ENCODE measurements around the gene CDR2. TPM values are rescaled to one million over a fixed set of nuclear protein-coding genes. Genes with fewer than 3 reads are reported as not detected.

The CDR2 gene
- polyA plus RNA-seq, 4 donors = 14.2 to 50.3 (median 45.4) TPM

DNA sequence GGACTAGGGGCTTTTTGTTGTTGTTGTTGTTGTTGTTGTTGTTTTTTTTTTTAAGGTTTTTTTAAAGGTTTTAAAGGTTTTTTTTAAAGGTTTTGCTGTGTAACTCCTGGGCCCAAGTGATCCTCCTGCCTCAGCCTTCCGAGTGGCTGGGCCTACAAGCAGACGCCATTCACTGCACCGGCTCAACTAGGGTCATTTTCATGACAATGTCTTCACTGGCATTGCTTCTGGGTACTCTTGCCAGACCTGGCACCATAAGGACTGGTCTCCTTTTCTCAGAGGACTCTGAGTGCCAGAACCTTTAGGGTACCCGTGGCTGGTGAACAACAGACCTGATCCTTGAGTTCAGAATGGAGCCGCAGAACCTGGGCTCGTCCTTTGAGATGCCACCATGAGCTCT is 56.8 kb downstream of the CDR2 start:
- H3K27me3 ChIP-seq (ENCODE audit: control insufficient read depth in 3 of 3, insufficient read depth in 3 of 3, low read length in 3 of 3) = no peaks in the 10 kb centered on the region
- H3K4me1 ChIP-seq (ENCODE audit: control insufficient read depth in 3 of 3, insufficient read depth in 2 of 3, low read depth in 1 of 3, low read length in 2 of 3) = peaks cover 0 to 3% (median 0%) of the 10 kb centered on the region in 3 donors
- 91 to 96% (median 93%) methylated on average over 6 of the region's 6 CpGs for WGBS, 3 donors
- no peak for FAIRE-seq
- DNase-seq = no peak
- no peak overlapping the region for H3K4me3 ChIP-seq (ENCODE audit: low read depth in 1 of 3, low read length in 3 of 3)
- H3K27ac ChIP-seq (ENCODE audit: low read depth in 1 of 3, low read length in 2 of 3) = no peak overlapping the region
- H3K9me3 ChIP-seq (ENCODE audit: control insufficient read depth in 2 of 2, insufficient read depth in 1 of 2, low read depth in 1 of 2, low read length in 1 of 2) = no peaks in the 10 kb centered on the region
- peaks cover 17 to 77% (median 32%) of the 10 kb centered on the region in 3 donors for H3K36me3 ChIP-seq (ENCODE audit: control insufficient read depth in 3 of 3, insufficient read depth in 2 of 3, low read depth in 1 of 3, low read length in 3 of 3)

DNA sequence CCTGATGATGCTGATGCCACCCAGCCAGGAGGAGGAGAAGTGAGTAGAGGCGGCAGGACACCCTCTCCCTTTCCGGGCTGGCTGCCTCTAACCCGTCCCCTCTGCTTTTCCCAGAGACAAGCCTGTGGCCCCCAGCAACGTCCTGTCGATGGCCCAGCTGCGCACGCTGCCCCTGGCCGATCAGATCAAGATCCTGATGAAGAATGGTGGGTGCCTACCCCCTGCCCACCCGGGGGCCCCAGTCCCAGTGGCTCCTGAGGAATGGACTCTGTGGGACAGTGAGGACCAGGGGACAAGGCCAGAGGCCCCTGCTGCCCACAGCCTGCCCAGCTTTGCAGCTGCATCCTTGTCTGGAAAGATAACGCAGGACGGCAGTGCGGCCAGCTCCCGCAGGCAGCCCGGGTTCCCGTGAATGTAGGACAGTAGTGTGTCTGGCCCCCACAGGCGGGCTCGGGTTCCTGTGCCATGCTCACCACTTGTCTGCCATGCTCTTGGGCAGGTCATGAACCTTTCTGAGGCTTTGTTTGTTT is 57.4 kb downstream of the CDR2 start:
- FAIRE-seq (no peak), DNase-seq (no peak)
- H3K4me3 ChIP-seq (ENCODE audit: low read depth in 1 of 3, low read length in 3 of 3) = no peak overlapping the region
- no peak overlapping the region for H3K27ac ChIP-seq (ENCODE audit: low read depth in 1 of 3, low read length in 2 of 3)
- peaks cover 17 to 77% (median 32%) of the 10 kb centered on the region in 3 donors for H3K36me3 ChIP-seq (ENCODE audit: control insufficient read depth in 3 of 3, insufficient read depth in 2 of 3, low read depth in 1 of 3, low read length in 3 of 3)
- H3K27me3 ChIP-seq (ENCODE audit: control insufficient read depth in 3 of 3, insufficient read depth in 3 of 3, low read length in 3 of 3) = no peaks in the 10 kb centered on the region
- H3K4me1 ChIP-seq (ENCODE audit: control insufficient read depth in 3 of 3, insufficient read depth in 2 of 3, low read depth in 1 of 3, low read length in 2 of 3) = peaks cover 0 to 3% (median 0%) of the 10 kb centered on the region in 3 donors
- H3K9me3 ChIP-seq (ENCODE audit: control insufficient read depth in 2 of 2, insufficient read depth in 1 of 2, low read depth in 1 of 2, low read length in 1 of 2) = no peaks in the 10 kb centered on the region
- 89 to 90% (median 89%) methylated on average over 17 of the region's 17 CpGs for WGBS, 3 donors

DNA sequence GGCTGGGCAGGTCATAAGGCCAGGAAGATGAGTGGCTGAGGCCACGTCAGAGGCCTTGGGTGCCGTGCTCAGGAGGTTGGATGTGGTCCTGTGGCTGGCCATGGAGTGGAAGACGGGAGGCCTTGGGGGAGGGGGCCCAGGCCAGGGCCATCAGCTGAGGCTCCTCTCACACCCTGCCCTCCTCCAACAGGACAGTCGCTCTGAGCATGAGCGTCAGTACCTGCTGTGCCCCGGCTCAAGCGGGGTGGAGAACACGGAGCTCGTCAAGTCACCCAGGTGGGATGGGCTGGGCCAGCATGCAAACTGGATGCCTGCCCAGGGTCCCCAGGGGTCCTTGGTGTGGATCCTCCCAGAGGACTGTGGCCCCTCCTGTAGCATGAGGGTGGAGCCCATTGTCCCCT is 58.0 kb downstream of the CDR2 start:
- DNase-seq (no peak), FAIRE-seq (no peak)
- Histone ChIP-seq H3K9me3 (ENCODE audit: control insufficient read depth in 2 of 2, insufficient read depth in 1 of 2, low read depth in 1 of 2, low read length in 1 of 2) (no peaks in the 10 kb centered on the region), H3K4me3 (ENCODE audit: low read depth in 1 of 3, low read length in 3 of 3) (no peak overlapping the region), H3K27ac (ENCODE audit: low read depth in 1 of 3, low read length in 2 of 3) (no peak overlapping the region), H3K27me3 (ENCODE audit: control insufficient read depth in 3 of 3, insufficient read depth in 3 of 3, low read length in 3 of 3) (no peaks in the 10 kb centered on the region), H3K4me1 (ENCODE audit: control insufficient read depth in 3 of 3, insufficient read depth in 2 of 3, low read depth in 1 of 3, low read length in 2 of 3) (peaks cover 0 to 1% (median 0%) of the 10 kb centered on the region in 3 donors), H3K36me3 (ENCODE audit: control insufficient read depth in 3 of 3, insufficient read depth in 2 of 3, low read depth in 1 of 3, low read length in 3 of 3) (peaks cover 17 to 77% (median 34%) of the 10 kb centered on the region in 3 donors)
- WGBS, 3 donors = 85 to 93% (median 90%) methylated on average over 8 to 9 of the region's 9 CpGs

DNA sequence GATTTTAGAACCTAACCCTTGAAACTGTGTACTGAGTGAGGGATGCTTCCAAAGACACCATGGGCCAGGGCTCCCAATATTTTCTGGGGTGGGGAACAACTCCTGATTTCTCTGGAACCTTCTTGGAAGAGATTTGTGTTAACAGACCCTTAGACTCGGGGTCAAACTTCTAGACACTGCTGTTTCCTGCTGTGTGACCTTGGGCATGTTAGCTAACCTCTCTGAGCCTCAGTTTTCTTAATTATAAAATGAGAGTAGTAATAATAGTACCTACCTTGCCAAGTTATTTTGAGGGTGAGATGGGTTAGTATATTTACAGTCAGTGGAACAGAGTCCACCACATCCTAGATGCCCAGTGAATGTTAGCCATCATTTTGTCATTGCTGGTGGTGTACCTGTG is 58.4 kb downstream of the CDR2 start:
- 78 to 92% (median 83%) methylated on average over 1 of the region's 1 CpG for WGBS, 3 donors
- H3K36me3 ChIP-seq (ENCODE audit: control insufficient read depth in 3 of 3, insufficient read depth in 2 of 3, low read depth in 1 of 3, low read length in 3 of 3) = peaks cover 17 to 75% (median 34%) of the 10 kb centered on the region in 3 donors
- H3K27ac ChIP-seq (ENCODE audit: low read depth in 1 of 3, low read length in 2 of 3) = no peak overlapping the region
- no peaks in the 10 kb centered on the region for H3K9me3 ChIP-seq (ENCODE audit: control insufficient read depth in 2 of 2, insufficient read depth in 1 of 2, low read depth in 1 of 2, low read length in 1 of 2)
- DNase-seq = no peak
- no peaks in the 10 kb centered on the region for H3K27me3 ChIP-seq (ENCODE audit: control insufficient read depth in 3 of 3, insufficient read depth in 3 of 3, low read length in 3 of 3)
- no peak overlapping the region for H3K4me3 ChIP-seq (ENCODE audit: low read depth in 1 of 3, low read length in 3 of 3)
- H3K4me1 ChIP-seq (ENCODE audit: control insufficient read depth in 3 of 3, insufficient read depth in 2 of 3, low read depth in 1 of 3, low read length in 2 of 3) = no peaks in the 10 kb centered on the region
- FAIRE-seq = no peak

DNA sequence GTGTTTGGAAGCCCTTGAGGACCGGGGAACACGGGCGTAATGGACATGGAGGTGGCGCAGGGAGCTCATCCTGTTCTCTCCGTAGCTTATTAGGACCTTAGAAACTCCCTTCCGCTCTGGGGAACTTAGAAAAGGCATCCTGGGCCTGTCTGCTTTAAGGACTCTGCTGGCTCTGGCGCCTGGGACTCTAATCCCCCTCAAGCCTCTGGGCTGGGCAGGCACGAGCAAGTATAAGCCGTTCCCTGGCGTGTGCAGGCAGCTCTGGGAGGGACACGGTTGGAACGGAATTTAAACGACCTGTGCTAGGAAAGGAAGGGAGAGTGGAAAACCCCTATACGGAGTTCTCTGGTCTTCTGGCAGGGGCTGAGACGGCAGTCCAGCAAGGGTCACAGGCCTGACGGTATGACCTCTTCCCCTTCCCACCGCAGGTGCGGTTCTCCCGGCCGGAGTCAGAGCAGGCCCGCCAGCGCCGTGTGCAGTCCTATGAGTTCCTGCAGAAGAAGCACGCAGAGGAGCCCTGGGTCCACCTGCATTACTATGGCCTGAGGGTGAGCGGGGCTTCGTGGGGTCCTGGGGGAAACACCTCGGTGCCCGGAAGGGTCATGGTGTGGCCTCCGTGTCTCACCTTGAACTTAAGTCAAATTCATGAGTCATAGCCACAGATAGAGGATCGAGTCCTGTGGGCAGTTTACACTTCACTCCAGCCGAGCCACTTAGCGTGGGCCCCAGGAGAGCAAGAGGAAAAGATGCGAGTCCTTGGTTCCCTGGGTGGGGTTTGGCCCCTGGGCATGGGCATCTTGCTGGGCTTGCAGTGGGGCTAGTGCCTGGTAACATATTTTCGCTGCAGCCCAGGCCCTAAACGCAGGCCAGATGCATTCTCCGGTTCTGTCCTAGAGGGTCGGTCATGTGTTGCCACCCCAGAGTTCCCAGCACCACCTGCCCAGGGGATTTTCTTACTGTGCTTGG is 59.5 kb downstream of the CDR2 start:
- DNase-seq (no peak), FAIRE-seq (no peak)
- H3K27me3 ChIP-seq (ENCODE audit: control insufficient read depth in 3 of 3, insufficient read depth in 3 of 3, low read length in 3 of 3) = no peaks in the 10 kb centered on the region
- no peaks in the 10 kb centered on the region for H3K9me3 ChIP-seq (ENCODE audit: control insufficient read depth in 2 of 2, insufficient read depth in 1 of 2, low read depth in 1 of 2, low read length in 1 of 2)
- H3K36me3 ChIP-seq (ENCODE audit: control insufficient read depth in 3 of 3, insufficient read depth in 2 of 3, low read depth in 1 of 3, low read length in 3 of 3) = peaks cover 17 to 83% (median 34%) of the 10 kb centered on the region in 3 donors
- H3K4me3 ChIP-seq (ENCODE audit: low read depth in 1 of 3, low read length in 3 of 3) = no peak overlapping the region
- WGBS, 3 donors = 87 to 90% (median 90%) methylated on average over 37 of the region's 37 CpGs
- H3K4me1 ChIP-seq (ENCODE audit: control insufficient read depth in 3 of 3, insufficient read depth in 2 of 3, low read depth in 1 of 3, low read length in 2 of 3) = no peaks in the 10 kb centered on the region
- no peak overlapping the region for H3K27ac ChIP-seq (ENCODE audit: low read depth in 1 of 3, low read length in 2 of 3)

DNA sequence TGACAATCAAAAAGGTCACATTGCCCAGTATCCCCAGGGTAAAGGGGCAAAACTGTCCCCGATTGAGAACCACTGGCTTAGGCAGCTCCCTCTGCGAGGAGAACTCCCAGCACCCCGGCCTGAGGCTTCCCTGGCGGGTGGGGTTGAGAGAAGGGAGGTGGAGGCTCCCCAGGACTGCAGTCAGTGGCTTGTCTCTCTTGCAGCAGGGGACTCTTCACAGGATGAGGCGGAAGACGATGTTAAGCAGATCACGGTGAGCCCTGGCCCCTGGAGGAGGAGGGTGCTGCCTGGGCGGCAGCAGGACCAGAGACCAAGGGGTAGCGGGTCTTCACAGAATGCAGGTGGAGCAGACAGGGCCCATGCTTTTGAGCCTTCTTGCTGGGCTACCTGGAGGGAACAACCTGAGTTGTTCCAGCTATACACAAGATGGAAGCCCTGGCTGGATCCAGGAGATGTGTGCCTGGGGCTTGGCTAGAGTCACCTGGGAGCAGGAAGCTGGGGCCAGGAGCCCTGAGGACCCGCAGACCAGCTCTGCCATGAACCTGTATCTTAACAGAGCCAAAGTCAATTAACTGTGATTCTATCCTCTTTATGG is 60.4 kb downstream of the CDR2 start:
- 95 to 96% (median 95%) methylated on average over 10 of the region's 10 CpGs for WGBS, 3 donors
- peaks cover 17 to 88% (median 37%) of the 10 kb centered on the region in 3 donors for H3K36me3 ChIP-seq (ENCODE audit: control insufficient read depth in 3 of 3, insufficient read depth in 2 of 3, low read depth in 1 of 3, low read length in 3 of 3)

DNA sequence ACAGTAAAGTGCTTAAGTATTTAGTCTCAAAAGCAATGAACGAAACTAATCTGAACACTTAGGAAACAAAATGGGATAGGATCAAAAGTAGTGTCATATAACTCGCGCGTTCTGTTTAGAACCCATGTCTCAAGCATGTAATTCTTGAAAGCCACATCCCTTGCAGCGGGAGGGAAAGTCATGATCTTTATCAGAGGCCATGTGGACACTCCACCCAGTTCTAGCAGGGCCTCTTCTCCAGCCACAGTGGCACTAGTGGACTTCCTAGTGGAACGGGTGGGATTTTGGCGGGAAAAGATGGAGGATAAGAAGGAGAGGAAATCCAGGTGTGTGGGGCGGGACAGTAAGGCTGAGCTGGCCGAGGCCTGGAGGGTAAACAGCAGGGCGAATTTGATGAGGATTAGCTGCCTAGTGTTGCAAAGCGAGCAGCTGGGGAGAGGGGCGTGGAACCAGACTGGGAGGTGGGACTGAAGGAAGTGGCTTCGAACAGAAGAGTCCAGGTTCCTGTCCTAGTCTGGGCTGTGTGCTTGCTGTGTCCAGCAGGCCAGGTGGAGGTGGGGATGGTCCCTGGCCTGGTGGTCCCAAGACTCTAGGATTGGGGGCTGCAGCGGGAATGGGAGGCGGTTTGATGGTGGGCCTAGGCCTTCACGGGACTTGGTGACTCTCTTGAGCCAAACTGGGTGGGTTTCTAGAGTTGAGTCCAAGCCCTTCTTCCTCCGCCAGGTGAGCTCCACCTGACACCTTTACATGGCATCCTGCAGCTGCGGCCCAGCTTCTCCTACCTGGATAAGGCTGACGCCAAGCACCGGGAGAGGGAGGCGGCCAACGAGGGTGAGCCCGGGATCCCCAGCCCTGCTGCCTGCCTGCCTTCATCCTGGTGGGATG is 61.3 kb downstream of the CDR2 start:
- Histone ChIP-seq H3K4me3 (ENCODE audit: low read depth in 1 of 3, low read length in 3 of 3) (no peak overlapping the region), H3K9me3 (ENCODE audit: control insufficient read depth in 2 of 2, insufficient read depth in 1 of 2, low read depth in 1 of 2, low read length in 1 of 2) (no peaks in the 10 kb centered on the region), H3K36me3 (ENCODE audit: control insufficient read depth in 3 of 3, insufficient read depth in 2 of 3, low read depth in 1 of 3, low read length in 3 of 3) (peaks cover 18 to 88% (median 39%) of the 10 kb centered on the region in 3 donors), H3K27ac (ENCODE audit: low read depth in 1 of 3, low read length in 2 of 3) (no peak overlapping the region), H3K27me3 (ENCODE audit: control insufficient read depth in 3 of 3, insufficient read depth in 3 of 3, low read length in 3 of 3) (no peaks in the 10 kb centered on the region), H3K4me1 (ENCODE audit: control insufficient read depth in 3 of 3, insufficient read depth in 2 of 3, low read depth in 1 of 3, low read length in 2 of 3) (no peaks in the 10 kb centered on the region)
- FAIRE-seq (no peak), DNase-seq (no peak)
- 88 to 92% (median 91%) methylated on average over 22 to 23 of the region's 23 CpGs for WGBS, 3 donors

More for the DNA sequence above, 60.4 kb downstream of the CDR2 start:
- Histone ChIP-seq H3K27ac (ENCODE audit: low read depth in 1 of 3, low read length in 2 of 3) (no peak overlapping the region), H3K27me3 (ENCODE audit: control insufficient read depth in 3 of 3, insufficient read depth in 3 of 3, low read length in 3 of 3) (no peaks in the 10 kb centered on the region), H3K4me3 (ENCODE audit: low read depth in 1 of 3, low read length in 3 of 3) (no peak overlapping the region), H3K9me3 (ENCODE audit: control insufficient read depth in 2 of 2, insufficient read depth in 1 of 2, low read depth in 1 of 2, low read length in 1 of 2) (no peaks in the 10 kb centered on the region), H3K4me1 (ENCODE audit: control insufficient read depth in 3 of 3, insufficient read depth in 2 of 3, low read depth in 1 of 3, low read length in 2 of 3) (no peaks in the 10 kb centered on the region)
- FAIRE-seq (no peak), DNase-seq (no peak)

DNA sequence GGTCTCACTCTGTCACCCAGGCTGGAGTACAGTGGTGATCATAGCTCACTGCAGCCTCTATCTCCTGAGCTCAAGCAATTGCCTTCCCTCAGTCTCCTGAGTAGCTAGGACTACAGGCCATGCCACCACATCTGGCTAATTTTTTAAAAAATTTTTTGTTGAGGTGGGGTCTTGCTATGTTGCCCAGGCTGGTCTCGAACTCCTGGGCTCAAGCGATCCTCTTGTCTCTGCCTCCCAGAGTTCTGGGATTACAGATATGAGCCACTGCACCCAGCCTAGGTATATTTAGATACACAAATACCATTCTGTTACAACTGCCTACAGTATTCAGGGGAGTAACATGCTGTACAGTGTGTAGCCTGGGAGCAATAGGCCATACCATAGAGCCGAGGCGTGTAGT is 62.9 kb downstream of the CDR2 start:
- Histone ChIP-seq H3K27ac (ENCODE audit: low read depth in 1 of 3, low read length in 2 of 3) (no peak overlapping the region), H3K36me3 (ENCODE audit: control insufficient read depth in 3 of 3, insufficient read depth in 2 of 3, low read depth in 1 of 3, low read length in 3 of 3) (peaks cover 15 to 90% (median 36%) of the 10 kb centered on the region in 3 donors), H3K27me3 (ENCODE audit: control insufficient read depth in 3 of 3, insufficient read depth in 3 of 3, low read length in 3 of 3) (no peaks in the 10 kb centered on the region), H3K4me1 (ENCODE audit: control insufficient read depth in 3 of 3, insufficient read depth in 2 of 3, low read depth in 1 of 3, low read length in 2 of 3) (no peaks in the 10 kb centered on the region), H3K4me3 (ENCODE audit: low read depth in 1 of 3, low read length in 3 of 3) (no peak overlapping the region), H3K9me3 (ENCODE audit: control insufficient read depth in 2 of 2, insufficient read depth in 1 of 2, low read depth in 1 of 2, low read length in 1 of 2) (no peaks in the 10 kb centered on the region)
- DNase-seq = no peak
- FAIRE-seq = no peak
- WGBS, 3 donors = 93 to 98% (median 93%) methylated on average over 4 of the region's 4 CpGs
